ENCODE results near the gene CD1E. TPM values are rescaled to one million over a fixed set of nuclear protein-coding genes. Genes with fewer than 3 reads are reported as not detected.

The CD1E gene
- total and polyA plus RNA-seq, 2 of the 8 experiments (the other 6 are each of a cell fraction or from before 2014, with no cell fraction given): not detected

- Histone ChIP-seq H3K18ac (ENCODE audit: extremely low read depth, low read length) (no peak overlapping the region), H3K23ac (ENCODE audit: insufficient read length) (no peak overlapping the region), H3K23me2 (ENCODE audit: low read depth, low read length) (no peaks in the 10 kb centered on the region), H3K9me3 (ENCODE audit: insufficient read depth in 2 of 2, low read depth in 1 of 2, low read length in 1 of 2) (no peaks in the 10 kb centered on the region; a peak in 1 of 4 replicates), H3K79me1 (ENCODE audit: low read depth, low read length) (no peaks in the 10 kb centered on the region), H4K8ac (ENCODE audit: extremely low read depth, insufficient read depth, low read length) (no peak overlapping the region), H3K27ac (ENCODE audit: low read depth, low read length) (no peak overlapping the region), H2BK120ac (replicated peaks; ENCODE audit: low read depth, low read length) (no peak overlapping the region), H3K79me2 (ENCODE audit: control insufficient read depth in 1 of 2, insufficient read depth in 2 of 2, low read length in 2 of 2) (no peaks in the 10 kb centered on the region), H2BK15ac (ENCODE audit: low read length) (no peak overlapping the region), H3K4me1 (replicated peaks in 1 of 4; ENCODE audit: control insufficient read depth in 3 of 4, insufficient read depth in 4 of 4, low read length in 3 of 4) (no peaks in the 10 kb centered on the region), H3K9ac (replicated peaks in 1 of 4; ENCODE audit: extremely low read depth in 1 of 4, low read depth in 3 of 4, low read length in 3 of 4) (no peak overlapping the region), H2BK12ac (ENCODE audit: low read depth, low read length) (no peak overlapping the region), H2AK5ac (ENCODE audit: low read depth, low read length) (no peak overlapping the region), H3K4me2 (ENCODE audit: insufficient read depth in 1 of 2, low read depth in 2 of 2, low read length in 2 of 2) (no peak overlapping the region), H2BK20ac (ENCODE audit: low read length) (no peak overlapping the region), H3K36me3 (ENCODE audit: control insufficient read depth in 2 of 4, insufficient read depth in 4 of 4, low read length in 3 of 4) (no peaks in the 10 kb centered on the region), H4K20me1 (replicated peaks in 1 of 2; ENCODE audit: control insufficient read depth in 1 of 2, insufficient read depth in 2 of 2, low read length in 2 of 2) (no peaks in the 10 kb centered on the region), H3K27me3 (replicated peaks in 1 of 4; ENCODE audit: control insufficient read depth in 3 of 4, extremely low read depth in 1 of 4, insufficient read depth in 3 of 4, low read length in 3 of 4) (no peaks in the 10 kb centered on the region), H2AFZ (ENCODE audit: low read length) (no peak overlapping the region), H4K5ac (ENCODE audit: insufficient read length, low read depth, low read length) (no peak overlapping the region), H3K4ac (replicated peaks; ENCODE audit: insufficient read length, low read depth, low read length) (no peak overlapping the region), H3K56ac (replicated peaks; ENCODE audit: insufficient read length, low read depth, low read length) (no peak overlapping the region), H3K14ac (ENCODE audit: insufficient read length) (no peak overlapping the region), H2BK5ac (ENCODE audit: low read depth, low read length) (no peak overlapping the region), H4K91ac (replicated peaks; ENCODE audit: insufficient read length, low read length) (no peak overlapping the region), H3K4me3 (ENCODE audit: extremely low read depth in 1 of 4, insufficient read depth in 2 of 4, low read depth in 3 of 4, low read length in 4 of 4) (no peak overlapping the region)
- 94% methylated on average over 4 of the region's 4 CpGs; no CpG with 5 or more reads in 1 of the 2 experiments for WGBS, 2 experiments (ENCODE audit: extremely low coverage in 1 of 2, insufficient coverage in 1 of 2, insufficient read length in 1 of 2, insufficient replicate concordance in 2 of 2, low coverage in 1 of 2, low lambda C conversion rate in 2 of 2, missing lambda C conversion rate in 1 of 2)
- ChIA-PET POLR2A (ENCODE audit: partially characterized antibody) (no interaction called here), CTCF (ENCODE audit: partially characterized antibody) (interaction anchor here (2.2 kb wide), 1 partner anchor 121 kb away, joined by 4 read pairs; no protein-coding TSS in a partner anchor)
- TF ChIP-seq MAX (IDR thresholded peaks at IDR 0.05) (no peak), GABPA (IDR thresholded peaks at IDR 0.05; ENCODE audit: borderline replicate concordance, insufficient read depth, low read length) (no peak), RAD21 (IDR thresholded peaks at IDR 0.05 in 1 of 2, conservative IDR thresholded peaks at IDR 0.05 in 1 of 2; ENCODE audit: low read depth in 2 of 2, low read length in 2 of 2) (no peak)
- no peak for FAIRE-seq
- DNase-seq (ENCODE audit: low read depth in 1 of 2, low spot score in 2 of 2): no peak
Observed at GRCh38 chr1:158324395-158324794, 29.3 kb upstream of the CD1E start.

Measured in H1 (cell line).